K562 (cell line): Measurements from ENCODE around the gene ATP6V1F. TPM values are rescaled to one million over a fixed set of nuclear protein-coding genes. Genes with fewer than 3 reads are reported as not detected.

Experiments used
- ARID3A ChIP-seq: IDR thresholded peaks from 2 replicates; pipeline ENCODE4 v1.6.1; 2012; ENCODE audit warnings: low read depth, low read length, improper control_type of control experiment, borderline replicate concordance
- ESRRA ChIP-seq: fragments of 450-650 bp; IDR thresholded peaks from 2 replicates; pipeline ENCODE4 v1.6.1; 2014; ENCODE audit warnings: low read depth, mild to moderate bottlenecking, moderate library complexity, borderline replicate concordance
- MLLT1 ChIP-seq, 2 experiments: fragments of 450-650 bp; IDR thresholded peaks; 2 replicates each; pipeline ENCODE4 v1.6.1; 2016
- PATZ1 ChIP-seq: fragments of 250-450 bp; sonication (Bioruptor Pico); IDR thresholded peaks from 2 replicates; pipeline ENCODE4 v1.5.0; 2020; ENCODE audit warnings: mild to moderate bottlenecking, borderline replicate concordance
- SRSF3 ChIP-seq: fragments of 200-400 bp; formaldehyde crosslinking; IDR thresholded peaks from 2 replicates; pipeline ENCODE4 v1.6.1; 2016; ENCODE audit warnings: mild to moderate bottlenecking, low read length, moderate library complexity; ENCODE audit not compliant: insufficient read depth
- ZBTB2 ChIP-seq: fragments of 450-650 bp; IDR thresholded peaks from 2 replicates; pipeline ENCODE4 v1.6.1; 2016; ENCODE audit warnings: antibody characterized with exemption
- polyA plus RNA-seq, 8 experiments: library from polyadenylated mRNA; depleted of rRNA in 4 of 8; stranded (reverse) in 5 of 8; unstranded in 3 of 8; fragments of >200 nt; fragmentation: Nextera tagmentation in 2 of 8; fragmentation: Illumina TruSeq in 1 of 8; extraction: Ambion mirVana in 2 of 8; extraction: Trizol in 1 of 8; gene quantifications; 2 replicates each; pipeline versions ENCODE4 v1.2.1 to v1.2.3, GENCODE V29; 2011 to 2014; ENCODE audit warnings: inconsistent platforms in 1 of 8, missing spikeins in 1 of 8
- total RNA-seq, 7 experiments: library from RNA; depleted of rRNA in 6 of 7; stranded (reverse); fragments of >200 nt in 6 of 7; fragmentation: Illumina TruSeq in 2 of 7; extraction: Trizol in 2 of 7; gene quantifications; 2 replicates each; pipeline versions ENCODE4 v1.2.1 to v1.2.3, GENCODE V29; 2011 to 2021; ENCODE audit warnings: low replicate concordance in 1 of 7

ATP6V1F gene
- total and polyA plus RNA-seq, 9 of the 15 experiments (the other 6 are each of a cell fraction or from before 2014, with no cell fraction given), result 206 to 1,123 (median 542) TPM

- no peak for TF ChIP-seq PATZ1 (CRISPR knock-in tag)
- TF ChIP-seq ESRRA, result no peak; the same call in 1 of the 2 replicates
- TF ChIP-seq SRSF3, result no peak
- peak in 1 of 2 experiments; percentile 70; a peak in 1 of 4 replicates for TF ChIP-seq MLLT1 (IDR thresholded peaks at IDR 0.05)
- no peak for TF ChIP-seq ARID3A
- TF ChIP-seq ZBTB2, result no peak
These were observed 21.2 kb downstream of the ATP6V1F start (continued) for GRCh38 chr7:128883622-128884448.
